Measurements from ENCODE around the gene SAC3D1. TPM values are rescaled to one million over a fixed set of nuclear protein-coding genes. Genes with fewer than 3 reads are reported as not detected.

Gene SAC3D1
- total and polyA plus RNA-seq, 2 of the 8 experiments (the other 6 are each of a cell fraction or from before 2014, with no cell fraction given): 19.4 to 25.8 TPM

GRCh38 chr11:65084598-65085375 is 43.8 kb downstream of the SAC3D1 start:
- FAIRE-seq: no peak
- Histone ChIP-seq H3K27ac (ENCODE audit: low read depth, low read length) (peak overlapping the region; percentile 84), H3K27me3 (replicated peaks in 1 of 4; ENCODE audit: control insufficient read depth in 3 of 4, extremely low read depth in 1 of 4, insufficient read depth in 3 of 4, low read length in 3 of 4) (no peaks in the 10 kb centered on the region), H2BK15ac (ENCODE audit: low read length) (0 out of 2 replicates have a peak overlapping the region, but pooled peaks have one; percentile 31), H2BK20ac (ENCODE audit: low read length) (no peak overlapping the region), H4K8ac (ENCODE audit: extremely low read depth, insufficient read depth, low read length) (0 out of 2 replicates have a peak overlapping the region, but pooled peaks have one; percentile 77), H3K79me2 (ENCODE audit: control insufficient read depth in 1 of 2, insufficient read depth in 2 of 2, low read length in 2 of 2) (peaks cover 10 to 33% of the 10 kb centered on the region in 2 experiments), H3K4me1 (replicated peaks in 1 of 4; ENCODE audit: control insufficient read depth in 3 of 4, insufficient read depth in 4 of 4, low read length in 3 of 4) (peaks cover 0 to 9% (median 4%) of the 10 kb centered on the region in 4 experiments; a peak in 5 of 7 replicates), H3K4me2 (ENCODE audit: insufficient read depth in 1 of 2, low read depth in 2 of 2, low read length in 2 of 2) (peak overlapping the region; percentile 88 to 98), H4K91ac (replicated peaks; ENCODE audit: insufficient read length, low read length) (no peak overlapping the region), H3K23ac (ENCODE audit: insufficient read length) (no peak overlapping the region), H2BK120ac (replicated peaks; ENCODE audit: low read depth, low read length) (no peak overlapping the region), H3K4ac (replicated peaks; ENCODE audit: insufficient read length, low read depth, low read length) (peak overlapping the region; percentile 27), H3K36me3 (ENCODE audit: control insufficient read depth in 2 of 4, insufficient read depth in 4 of 4, low read length in 3 of 4) (peaks cover 14 to 29% (median 24%) of the 10 kb centered on the region in 4 experiments), H3K9me3 (ENCODE audit: insufficient read depth in 2 of 2, low read depth in 1 of 2, low read length in 1 of 2) (no peaks in the 10 kb centered on the region), H3K14ac (ENCODE audit: insufficient read length) (no peak overlapping the region), H3K4me3 (ENCODE audit: extremely low read depth in 1 of 4, insufficient read depth in 2 of 4, low read depth in 3 of 4, low read length in 4 of 4) (peak overlapping the region; percentile 92 to 99 (median 98)), H3K79me1 (ENCODE audit: low read depth, low read length) (peaks cover 22% of the 10 kb centered on the region), H4K5ac (ENCODE audit: insufficient read length, low read depth, low read length) (peak overlapping the region; percentile 45), H2BK5ac (ENCODE audit: low read depth, low read length) (peak overlapping the region; percentile 90), H2AFZ (ENCODE audit: low read length) (0 out of 2 replicates have a peak overlapping the region, but pooled peaks have one; percentile 8), H3K18ac (ENCODE audit: extremely low read depth, low read length) (no peak overlapping the region), H2BK12ac (ENCODE audit: low read depth, low read length) (peak overlapping the region; percentile 77; the same call in 1 of the 2 replicates), H3K56ac (replicated peaks; ENCODE audit: insufficient read length, low read depth, low read length) (peak overlapping the region; percentile 35), H2AK5ac (ENCODE audit: low read depth, low read length) (no peak overlapping the region), H3K23me2 (ENCODE audit: low read depth, low read length) (peaks cover 8% of the 10 kb centered on the region), H3K9ac (replicated peaks in 1 of 4; ENCODE audit: extremely low read depth in 1 of 4, low read depth in 3 of 4, low read length in 3 of 4) (peak overlapping the region; percentile 34 to 90 (median 81)), H4K20me1 (replicated peaks in 1 of 2; ENCODE audit: control insufficient read depth in 1 of 2, insufficient read depth in 2 of 2, low read length in 2 of 2) (peaks cover 0 to 4% of the 10 kb centered on the region in 2 experiments)
- CTCF ChIA-PET (ENCODE audit: partially characterized antibody): interaction anchor here (0.9 to 2.3 kb wide), 2 partner anchors 26 to 198 kb away, joined by 4 to 7 read pairs; no protein-coding TSS in a partner anchor
- WGBS, 2 experiments (ENCODE audit: extremely low coverage in 1 of 2, insufficient coverage in 1 of 2, insufficient read length in 1 of 2, insufficient replicate concordance in 2 of 2, low coverage in 1 of 2, low lambda C conversion rate in 2 of 2, missing lambda C conversion rate in 1 of 2): 58% methylated on average over 22 of the region's 23 CpGs; no CpG with 5 or more reads in 1 of the 2 experiments
- DNase-seq (ENCODE audit: low read depth in 1 of 2, low spot score in 2 of 2): no peak
- POLR2A ChIA-PET (ENCODE audit: partially characterized antibody): interaction anchor here (0.7 to 16.8 kb wide), 6 partner anchors 11 to 43 kb away, joined by 3 to 230 read pairs (median 8); partner anchors contain the start of genes CDCA5, FAU, MRPL49 and VPS51
- TF ChIP-seq SIN3A (conservative IDR thresholded peaks at IDR 0.05 in 1 of 2, IDR thresholded peaks at IDR 0.05 in 1 of 2; ENCODE audit: low read depth in 1 of 2, low read length in 2 of 2) (0 out of 4 replicates have a peak, but pooled peaks of 1 of the 2 experiments have one; percentile 2), GABPA (IDR thresholded peaks at IDR 0.05; ENCODE audit: borderline replicate concordance, insufficient read depth, low read length) (no peak), CBX8 (IDR thresholded peaks at IDR 0.05; ENCODE audit: borderline replicate concordance, low read depth, low read length) (no peak), GTF2F1 (IDR thresholded peaks at IDR 0.05; ENCODE audit: borderline replicate concordance, low read depth, low read length) (no peak)
